Stimulated activated CD4-positive, alpha-beta T cell treated with anti-CD3 and anti-CD28 coated beads, Interleukin-4, amount 100 ng/mL, for 24 hours (primary cell): ENCODE data around the gene SORBS2.

Experiments used
- DNase-seq: peaks from one replicate; pipeline ENCODE4 v3.0.0-alpha.2; 2020

SORBS2 gene

DNA sequence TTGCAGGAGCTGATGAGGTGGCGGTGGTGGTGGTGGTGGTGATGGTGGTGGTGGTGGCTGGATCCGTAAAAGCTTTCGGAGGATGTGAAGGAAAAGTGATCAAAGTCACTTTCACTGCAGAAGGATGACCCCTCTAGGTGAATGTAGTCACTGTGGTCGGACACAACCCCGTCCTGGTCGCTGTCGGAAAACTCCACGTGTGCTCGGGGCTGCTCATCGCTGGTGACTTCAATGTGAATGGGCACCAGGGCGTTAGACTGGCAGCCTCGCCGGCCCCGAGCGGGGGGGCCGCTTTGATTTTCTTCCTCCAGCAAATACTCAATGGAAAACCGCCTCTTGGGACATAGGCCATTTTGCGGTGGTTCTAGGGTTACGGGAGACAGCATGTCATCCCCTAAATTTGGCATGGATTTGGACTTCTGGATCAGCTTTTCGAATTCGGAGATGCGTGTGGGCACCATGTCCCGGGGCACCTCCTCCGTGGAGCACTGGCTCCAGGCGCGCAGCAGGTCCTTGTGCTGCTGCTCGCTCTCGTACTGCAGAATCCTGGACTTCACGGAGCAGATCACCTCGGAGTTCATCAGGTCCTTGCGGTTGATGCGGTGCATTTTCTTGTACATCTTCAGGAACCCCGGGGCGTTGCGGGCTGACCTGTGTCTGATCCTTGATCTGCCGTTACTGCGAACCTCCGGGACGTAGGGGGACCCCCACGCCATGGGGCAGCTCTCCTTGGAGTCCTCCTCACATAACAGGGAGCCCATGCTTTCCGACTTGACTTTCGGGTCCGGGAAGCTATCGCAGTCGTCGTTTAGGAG, 188.3 kb downstream of the SORBS2 start:
- DNase-seq: no peak

DNA sequence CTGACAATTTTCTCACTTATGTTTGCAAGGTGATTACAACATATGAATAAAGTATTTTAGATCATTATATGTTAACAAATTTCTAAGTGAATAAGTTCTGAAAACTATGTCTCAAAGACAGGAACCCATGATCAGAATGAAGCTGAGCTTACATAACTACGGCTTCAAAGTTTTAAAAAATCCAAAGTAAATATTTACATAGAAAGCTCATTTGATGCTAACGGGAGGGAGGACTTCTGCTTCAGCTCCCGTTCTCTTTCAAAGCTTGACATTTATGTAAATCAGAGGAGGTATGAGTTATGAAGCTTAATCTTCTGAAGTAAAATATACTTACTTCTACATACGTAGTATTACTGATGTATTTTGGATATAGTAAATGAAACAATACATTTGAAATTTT, 203.8 kb downstream of the SORBS2 start:
- DNase-seq: no peak

DNA sequence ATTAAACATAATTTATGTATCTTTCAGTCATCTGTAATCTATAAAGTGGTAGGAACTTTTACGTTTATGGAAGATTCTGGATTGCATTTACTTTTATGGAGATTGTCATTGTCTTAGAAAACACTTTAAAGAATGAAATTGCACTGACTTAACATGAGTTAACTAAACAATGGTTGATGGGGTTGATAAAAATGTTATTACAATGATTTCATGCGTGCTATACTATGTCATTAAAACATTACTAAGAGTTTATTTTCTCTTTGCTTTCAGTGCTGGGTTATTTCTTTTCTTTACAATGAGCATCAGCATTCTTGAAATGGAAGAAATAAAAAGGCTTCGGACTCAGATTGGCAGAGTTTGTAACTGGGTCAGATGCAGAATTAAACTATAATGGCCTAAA, 209.6 kb downstream of the SORBS2 start:
- no peak for DNase-seq

DNA sequence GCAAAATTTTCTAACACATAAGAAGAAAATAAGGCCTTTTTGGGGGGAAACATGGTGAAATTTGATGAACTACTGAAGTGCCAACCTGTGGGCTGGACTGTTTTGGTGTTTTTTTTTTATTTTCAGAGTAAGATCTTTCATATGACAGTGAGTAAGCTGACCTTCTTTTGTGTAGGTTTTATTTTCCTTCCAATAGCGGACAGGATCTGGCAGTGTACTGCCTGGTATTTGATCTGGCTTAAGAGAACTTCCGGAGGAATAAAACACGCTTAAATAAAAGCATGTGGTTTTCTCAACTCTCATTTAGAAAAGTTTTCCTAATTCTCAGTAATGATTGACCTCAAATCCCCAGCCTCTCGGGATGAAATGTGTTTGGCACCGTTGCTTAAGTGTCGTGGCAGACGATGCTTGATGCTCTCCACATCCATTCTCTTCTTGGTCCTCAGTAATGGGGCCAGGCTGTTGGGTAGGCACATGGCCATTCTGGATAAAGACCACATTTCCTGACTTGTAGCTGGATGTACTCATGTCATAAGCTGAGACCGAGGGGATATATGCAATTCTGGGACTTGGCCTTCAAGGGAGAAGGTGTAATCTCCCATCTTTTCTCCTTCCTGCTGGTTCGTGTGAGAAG, 211.1 kb downstream of the SORBS2 start:
- DNase-seq: no peak

DNA sequence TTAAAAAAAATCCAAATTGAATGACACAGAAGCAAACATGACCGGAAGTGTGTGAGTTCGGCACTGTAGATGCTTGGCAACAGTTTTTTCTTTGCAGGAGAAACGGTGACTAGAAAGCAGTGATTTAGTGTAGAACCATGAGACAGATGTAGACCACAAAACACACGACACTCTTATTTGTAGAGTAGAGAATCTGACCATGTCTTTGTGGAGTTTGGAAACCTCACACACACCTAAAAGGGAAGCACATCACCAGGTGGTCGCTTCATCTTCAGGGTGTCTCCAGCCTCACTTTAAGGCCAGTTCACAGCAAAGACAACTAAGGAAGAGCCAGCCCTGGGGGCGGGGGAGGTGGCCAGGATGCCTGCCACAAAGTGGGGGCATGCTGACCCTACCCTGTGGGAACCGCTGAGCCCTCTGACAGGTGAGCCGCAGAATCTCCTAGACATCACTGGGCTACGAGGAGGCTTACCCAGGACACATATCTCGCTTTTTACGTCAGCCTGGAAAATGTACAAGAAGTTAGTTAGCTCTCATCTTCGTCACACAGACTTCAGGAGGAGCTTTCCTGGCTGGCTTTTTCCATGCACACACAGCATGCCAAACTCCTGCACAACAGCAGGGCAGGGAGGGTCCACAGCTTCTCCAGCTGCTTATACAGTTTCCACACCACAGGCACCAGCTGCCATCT, 212.3 kb downstream of the SORBS2 start:
- DNase-seq: no peak

DNA sequence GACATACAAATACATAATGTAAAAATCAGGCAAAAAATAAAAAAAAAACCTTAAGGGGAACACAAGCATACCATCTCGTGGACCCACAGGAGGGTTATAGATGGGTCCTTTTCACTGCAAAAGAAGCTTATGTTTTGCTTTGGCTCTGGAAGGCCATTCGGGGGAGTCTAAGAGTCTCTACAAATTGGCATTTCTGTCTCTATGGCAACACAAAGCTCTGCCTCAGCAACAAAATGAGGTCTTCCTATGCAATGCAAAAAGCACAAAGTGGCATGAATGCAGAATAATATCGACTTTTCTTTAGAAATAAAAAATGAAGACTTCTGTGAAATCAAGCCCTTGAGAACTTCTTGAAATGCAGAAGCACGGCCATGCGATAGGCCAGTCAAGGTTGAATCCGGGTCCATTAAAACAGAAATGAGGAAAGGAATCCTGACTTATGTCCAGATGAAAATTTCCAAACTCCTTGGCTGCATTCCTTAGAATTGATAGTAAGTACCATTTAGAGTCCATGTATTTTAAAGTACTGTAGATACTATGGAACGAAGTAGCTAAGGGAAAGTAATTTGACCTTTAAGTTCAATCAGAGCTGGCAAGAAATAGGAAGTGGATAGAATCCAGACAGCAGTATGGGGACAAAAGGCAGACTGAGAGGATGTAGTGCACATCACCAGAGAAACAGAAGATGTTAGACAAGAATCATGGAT, 213.0 kb downstream of the SORBS2 start:
- no peak for DNase-seq

DNA sequence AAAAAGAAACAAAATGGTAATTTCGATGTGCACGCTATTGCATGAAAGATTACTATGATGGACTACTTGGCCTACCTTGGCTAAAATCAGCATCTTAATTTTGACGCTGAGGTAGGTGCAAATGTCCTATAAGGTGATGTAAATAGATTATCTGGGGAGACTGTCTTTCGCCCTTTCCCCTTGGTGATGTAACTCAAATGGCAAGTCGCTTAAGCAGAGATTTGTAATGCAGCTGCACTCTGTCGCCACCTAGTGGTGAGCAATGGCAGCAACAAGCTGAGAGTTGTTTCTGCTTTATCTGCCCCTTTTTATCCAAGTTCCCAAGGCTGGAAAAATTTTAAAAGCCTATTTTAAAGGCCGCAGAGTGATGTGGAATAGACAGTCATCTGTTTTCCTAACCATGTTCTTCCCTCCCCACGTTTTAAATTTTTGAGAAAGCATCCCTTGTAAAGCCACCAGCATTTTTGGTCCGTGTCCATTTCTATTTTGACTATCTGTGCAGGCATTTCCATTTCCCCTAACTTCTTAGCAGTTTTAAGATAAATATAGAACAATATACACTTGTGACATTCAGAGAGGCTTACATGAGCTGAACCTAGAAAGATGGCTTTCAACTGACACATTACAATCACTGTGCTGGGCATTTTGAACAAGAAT, 214.3 kb downstream of the SORBS2 start:
- peak; percentile 72 for DNase-seq

DNA sequence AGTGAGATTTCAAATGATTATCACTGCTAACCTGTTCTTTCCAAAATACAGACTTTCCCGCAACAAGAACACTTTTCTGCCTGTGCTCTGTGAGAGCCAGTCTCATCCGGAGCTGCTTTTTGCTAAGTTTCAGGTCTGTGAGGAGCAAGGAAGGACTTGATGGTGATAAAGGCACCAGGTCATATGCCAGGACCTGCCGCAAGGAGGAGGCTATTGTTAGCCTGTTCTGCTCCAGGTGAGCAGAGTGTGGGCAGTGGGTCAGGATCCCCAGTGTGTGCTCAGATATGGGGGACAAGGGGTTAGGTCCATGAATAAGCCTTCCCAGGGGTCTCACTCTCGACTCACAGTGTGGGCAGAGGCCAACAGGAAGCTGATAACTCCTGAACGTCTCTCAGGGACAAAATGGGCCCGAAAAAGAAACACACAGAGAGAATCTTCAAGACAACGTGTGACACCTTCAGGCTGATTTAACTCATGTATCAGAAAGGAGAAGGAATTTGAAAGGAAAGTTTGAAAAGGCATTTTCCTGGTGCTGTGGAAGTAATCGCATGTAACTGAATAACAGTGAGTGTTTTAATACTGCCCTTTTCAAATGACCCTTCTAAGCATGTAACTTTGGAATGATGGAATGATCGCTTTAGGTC, 219.0 kb downstream of the SORBS2 start:
- no peak for DNase-seq

DNA sequence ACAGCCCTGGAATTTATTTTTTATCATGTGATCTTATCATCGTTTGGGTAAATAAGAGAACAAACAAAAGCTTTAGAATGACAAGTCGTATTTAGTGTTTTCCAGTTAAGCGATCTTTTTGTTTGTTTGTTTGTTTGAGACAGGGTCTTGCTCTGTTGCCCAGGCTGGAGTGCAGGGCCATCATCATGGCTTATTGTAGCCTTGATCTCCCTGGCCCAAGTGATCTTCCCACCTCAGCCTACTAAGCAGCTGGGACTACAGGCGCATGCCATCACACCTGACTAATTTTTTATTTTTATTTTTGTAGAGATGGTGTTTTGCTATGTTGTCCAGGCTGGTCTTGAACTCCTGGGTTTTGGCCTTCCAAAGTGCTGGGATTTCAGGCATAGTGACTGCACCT, 219.6 kb downstream of the SORBS2 start:
- DNase-seq: no peak

DNA sequence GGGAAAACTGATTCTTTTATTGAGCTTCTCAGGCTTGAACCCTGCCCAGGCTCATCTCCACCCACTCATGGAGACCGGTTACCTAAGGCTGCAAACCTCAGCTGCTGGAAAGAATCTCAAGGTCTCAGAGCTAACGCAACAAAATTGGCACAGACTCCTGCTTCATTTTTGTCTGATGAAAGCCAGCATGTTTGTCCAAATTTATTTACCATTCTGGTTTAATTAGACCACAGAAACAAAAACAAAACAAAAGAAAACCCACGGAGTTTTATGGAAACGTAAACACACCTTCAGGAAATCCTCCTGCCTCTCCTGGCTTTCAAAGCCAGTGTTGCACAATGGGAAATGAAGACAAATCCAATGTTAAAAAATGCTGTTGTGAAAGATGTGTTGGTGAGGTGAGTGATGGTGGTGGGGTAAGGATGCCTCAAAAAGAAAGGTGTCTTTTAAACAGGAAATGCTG, 220.3 kb downstream of the SORBS2 start:
- DNase-seq: no peak

DNA sequence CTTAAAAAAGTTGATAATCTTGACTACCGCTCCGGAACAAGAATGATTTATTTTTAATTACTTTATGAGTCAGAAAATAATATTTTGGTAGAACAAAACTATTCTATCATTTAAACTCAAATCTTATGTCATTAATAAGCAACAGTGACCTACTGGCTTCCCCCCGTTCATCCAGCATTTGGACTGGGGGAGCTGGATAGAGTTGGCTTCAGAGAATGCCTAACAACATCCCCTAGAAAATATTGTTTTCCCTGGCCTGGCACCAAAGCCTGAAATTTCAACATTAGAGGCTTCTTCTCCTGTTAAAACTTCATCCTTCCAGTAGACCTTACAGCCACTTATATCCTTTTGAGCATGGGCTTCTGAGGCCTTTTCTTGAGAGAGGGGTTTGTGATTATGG, 221.0 kb downstream of the SORBS2 start:
- DNase-seq: no peak

DNA sequence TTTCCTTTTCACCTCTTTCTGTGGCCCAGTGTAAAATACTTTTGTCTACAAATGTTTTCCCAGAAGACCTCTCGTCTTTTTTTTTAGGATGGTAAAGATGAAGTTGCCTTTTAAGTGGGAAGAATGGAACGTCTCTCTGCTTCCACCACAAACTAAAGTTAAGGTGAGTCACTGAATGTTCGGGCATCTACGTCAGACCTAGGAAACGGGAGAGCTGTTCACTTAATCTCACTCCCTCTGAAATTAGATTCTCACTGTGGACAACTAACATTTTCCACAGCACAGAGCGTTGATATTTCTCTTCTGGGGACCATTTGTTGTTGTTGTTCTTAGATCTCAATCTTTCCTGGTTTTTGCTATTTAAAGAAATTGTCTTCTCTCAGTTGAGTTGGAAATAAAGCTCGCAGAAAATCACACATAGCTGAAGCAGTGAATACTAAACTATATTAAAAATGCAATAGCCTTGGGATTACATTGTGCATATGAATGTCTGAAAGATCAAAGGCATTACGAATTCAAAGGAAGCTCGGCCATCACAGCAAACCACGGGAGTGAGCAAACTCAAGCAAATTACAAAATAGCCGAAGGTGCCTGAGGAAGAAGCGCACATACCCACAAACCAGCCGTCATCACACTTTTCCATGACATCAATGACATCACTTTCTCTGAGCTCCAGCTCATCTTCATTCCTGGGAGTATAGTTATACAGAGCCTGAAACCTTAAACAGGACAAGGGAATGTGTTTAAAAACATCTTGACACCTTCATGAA, 222.7 kb downstream of the SORBS2 start:
- no peak for DNase-seq

DNA sequence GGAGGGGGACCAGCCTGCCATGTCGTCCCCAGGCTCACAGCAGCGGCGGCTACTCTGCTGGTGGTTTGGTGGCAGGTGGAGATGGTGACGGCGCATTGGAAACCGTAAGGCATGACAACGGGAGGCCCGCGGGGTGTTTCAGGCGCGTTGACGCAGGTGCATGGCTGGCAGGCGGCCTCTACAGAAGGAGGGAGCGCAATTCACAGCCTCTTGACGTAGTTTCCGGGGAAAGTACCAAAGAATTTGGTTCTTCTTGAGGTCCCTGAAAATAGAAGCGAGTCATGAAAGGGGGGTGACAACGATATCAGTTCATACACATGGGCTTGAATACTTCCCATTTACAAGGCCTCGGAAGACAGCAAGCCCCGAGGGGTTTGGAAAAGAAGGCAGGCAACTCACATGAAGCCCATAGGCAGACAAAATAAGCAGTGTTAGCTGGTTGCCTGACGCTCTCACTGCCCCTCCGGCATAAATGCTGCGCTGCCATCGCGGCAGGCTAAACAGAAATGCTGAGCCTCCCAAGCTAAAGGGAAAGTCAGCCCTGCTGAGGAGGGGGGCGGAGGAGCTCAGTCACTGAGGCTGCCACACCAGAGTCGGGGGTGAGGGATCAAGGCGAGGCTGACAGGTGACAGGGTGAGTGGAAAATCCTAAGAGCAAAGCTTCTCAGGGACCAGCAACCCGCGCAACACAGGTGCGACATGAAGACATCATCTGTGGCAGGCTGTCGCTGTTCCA, 224.4 kb downstream of the SORBS2 start:
- DNase-seq: peak; percentile 68

DNA sequence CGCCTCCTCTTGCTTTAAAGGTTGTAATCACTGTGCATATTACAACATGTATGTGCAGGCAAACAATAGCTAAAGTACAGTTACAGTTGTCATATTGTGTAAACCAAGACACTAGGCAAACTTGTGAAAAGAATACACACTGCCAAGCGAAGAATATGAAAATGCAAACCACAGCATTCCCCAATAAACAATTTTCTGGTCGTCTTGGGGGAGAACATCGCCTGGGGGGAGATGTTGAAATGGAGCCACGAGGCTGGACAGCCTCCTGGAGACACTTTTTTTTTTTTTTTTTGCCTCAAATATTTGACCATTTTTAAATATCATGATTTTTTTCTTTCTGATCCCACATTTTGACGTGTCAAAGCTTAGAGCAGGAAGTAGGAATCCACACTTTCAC, 225.0 kb downstream of the SORBS2 start:
- no peak for DNase-seq

DNA sequence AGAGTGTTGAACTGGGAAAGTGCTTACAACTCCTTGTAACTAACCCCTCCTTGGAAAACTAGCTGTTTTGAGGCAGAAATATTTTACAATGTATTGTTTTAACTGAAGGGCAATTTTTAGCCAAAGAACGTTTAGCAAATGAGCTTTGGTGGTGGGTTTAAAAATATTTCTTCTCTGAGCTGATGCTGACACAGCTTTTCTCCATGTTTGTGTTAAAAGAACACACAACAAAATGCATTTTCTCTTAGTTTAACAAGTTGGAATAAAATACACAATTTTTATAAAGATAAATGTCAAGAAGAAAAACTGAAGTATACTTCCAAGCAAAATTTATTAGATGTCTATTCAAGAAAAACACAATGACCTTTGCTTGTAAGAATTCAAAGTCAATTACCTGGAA, 226.8 kb downstream of the SORBS2 start:
- DNase-seq: no peak

DNA sequence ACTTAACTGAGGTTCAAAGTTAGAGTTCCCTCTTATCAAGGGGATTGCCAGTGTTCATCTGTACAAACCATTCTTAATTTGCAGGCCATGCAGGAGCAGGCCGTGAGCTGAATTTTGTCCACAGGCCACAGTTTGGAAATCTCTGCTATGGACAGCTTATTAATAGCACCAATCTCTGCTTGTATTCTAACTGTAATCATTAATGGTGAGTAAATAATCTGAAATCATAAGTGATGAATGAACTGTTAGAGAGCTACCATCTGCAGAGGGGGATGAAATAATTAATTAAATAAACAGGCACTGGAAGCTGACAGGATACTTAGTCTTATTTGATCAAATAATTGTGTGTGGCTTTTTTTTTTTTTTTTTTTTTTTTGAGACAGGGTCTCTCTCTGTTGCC, 228.2 kb downstream of the SORBS2 start:
- DNase-seq: no peak

DNA sequence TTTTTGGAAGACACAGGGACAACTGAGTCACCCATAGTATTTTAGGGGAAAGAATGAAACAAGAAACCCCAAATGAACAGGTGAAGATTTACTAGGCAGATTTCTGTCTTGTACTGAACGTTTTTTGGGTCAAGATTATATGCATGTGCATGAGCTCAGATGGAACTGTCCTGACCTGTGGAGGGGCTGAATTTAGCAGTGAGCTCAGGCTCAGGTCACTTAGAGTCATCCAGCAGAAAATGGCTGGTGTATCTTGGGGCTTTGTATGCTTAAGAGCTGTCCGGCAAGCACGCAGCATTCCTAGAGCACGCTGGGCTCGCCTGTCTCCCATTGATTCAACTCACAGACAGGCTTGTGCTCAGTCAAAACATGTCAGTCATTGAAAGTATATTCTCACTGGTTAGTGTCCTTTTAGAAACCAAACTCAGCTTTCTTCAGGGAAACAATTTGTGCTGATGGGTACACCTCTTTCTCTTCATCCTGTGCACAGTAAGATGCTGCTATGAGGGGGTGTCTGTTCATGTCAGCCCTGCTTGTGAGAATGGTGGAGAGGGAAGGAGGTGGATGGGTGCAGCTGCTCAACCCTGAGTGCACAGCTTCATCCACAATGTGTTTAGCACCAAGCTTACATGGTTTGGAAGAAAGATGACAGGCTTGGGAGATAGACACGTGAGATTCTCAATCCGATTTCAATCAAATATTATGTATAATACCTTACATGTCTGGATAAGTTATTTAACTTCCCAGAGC, 229.2 kb downstream of the SORBS2 start:
- DNase-seq: no peak

DNA sequence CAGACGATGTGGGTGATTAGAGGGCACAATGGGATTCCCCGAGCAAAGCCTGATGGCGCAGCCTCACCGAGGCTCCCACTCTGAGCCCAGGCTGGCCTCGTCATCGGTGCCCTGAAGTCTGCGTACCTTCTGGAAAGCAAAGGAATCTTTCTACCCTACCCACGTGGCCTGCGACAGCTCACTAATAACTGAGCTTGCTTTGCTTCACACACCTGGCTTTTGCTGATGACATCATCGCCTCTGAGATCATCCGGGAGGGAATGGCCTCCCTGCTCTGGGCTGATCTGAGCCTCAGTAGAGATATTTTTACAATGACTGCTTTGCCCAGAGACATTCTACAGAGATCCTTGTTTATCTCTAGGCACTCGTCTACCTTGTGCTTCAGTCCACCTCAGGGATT, 231.3 kb downstream of the SORBS2 start:
- no peak for DNase-seq

DNA sequence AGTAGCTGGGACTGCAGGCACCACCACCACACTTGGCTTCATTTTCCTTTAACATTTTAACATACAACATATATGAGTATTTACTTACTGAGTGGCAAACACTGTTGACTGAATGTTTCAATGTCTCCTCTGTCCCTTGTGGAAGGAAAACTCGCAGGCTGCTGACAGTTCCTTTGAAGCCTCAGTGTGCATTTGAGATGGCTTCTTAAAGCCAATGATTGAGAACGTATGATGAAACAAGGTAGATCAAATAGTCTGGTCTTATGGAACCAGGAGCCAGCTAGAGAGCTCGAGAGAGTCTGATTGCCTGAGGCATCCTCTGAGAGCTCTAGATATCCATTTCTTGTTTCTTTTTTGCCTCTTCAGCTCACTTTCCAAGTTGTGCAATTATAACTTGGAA, 233.7 kb downstream of the SORBS2 start:
- no peak for DNase-seq
